HG02884 (cell line): ENCODE data around the gene IPO11.

ENCODE experiments used
- ATAC-seq: cut with Tn5 transposase; IDR thresholded peaks from one replicate; pipeline ENCODE4 v1.9.1; 2021; ENCODE audit warnings: mild to moderate bottlenecking, moderate library complexity; ENCODE audit not compliant: unreplicated experiment

IPO11 gene

DNA sequence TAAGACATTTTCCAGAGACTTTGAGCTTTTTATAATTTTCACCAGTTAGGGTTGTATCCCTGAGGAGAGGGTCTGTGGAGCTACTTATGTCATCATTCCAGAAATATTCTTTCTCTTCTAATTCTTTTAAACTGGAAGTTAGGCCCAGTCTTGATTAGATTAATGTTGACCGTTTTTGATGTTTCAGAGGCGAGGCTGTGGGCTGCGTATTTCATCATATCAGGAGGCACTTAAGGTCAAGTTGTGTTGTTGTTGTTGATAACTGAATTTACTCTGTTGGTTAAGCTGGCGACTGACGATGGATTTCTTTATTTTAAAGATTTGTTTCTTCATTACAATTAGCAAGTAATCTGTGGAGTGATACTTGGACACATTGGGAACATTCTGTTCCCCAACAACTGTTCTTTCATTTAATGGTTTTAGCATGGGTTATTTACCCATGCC, 20.1 kb downstream of the IPO11 start:
- no peak for ATAC-seq

- no peak for ATAC-seq
These were observed 36.0 kb downstream of the IPO11 start for GRCh38 chr5:62448528-62448927.

- no peak for ATAC-seq
These were observed 37.7 kb downstream of the IPO11 start for GRCh38 chr5:62450259-62450658.

GRCh38 chr5:62457071-62457470, 44.5 kb downstream of the IPO11 start:
- ATAC-seq, result no peak

- ATAC-seq, result peak; percentile 87
These were observed 48.0 kb downstream of the IPO11 start for GRCh38 chr5:62460578-62460983.

- ATAC-seq, result no peak
These were observed 49.0 kb downstream of the IPO11 start for GRCh38 chr5:62461561-62461960.

GRCh38 chr5:62465985-62466925, 53.7 kb downstream of the IPO11 start:
- no peak for ATAC-seq

DNA sequence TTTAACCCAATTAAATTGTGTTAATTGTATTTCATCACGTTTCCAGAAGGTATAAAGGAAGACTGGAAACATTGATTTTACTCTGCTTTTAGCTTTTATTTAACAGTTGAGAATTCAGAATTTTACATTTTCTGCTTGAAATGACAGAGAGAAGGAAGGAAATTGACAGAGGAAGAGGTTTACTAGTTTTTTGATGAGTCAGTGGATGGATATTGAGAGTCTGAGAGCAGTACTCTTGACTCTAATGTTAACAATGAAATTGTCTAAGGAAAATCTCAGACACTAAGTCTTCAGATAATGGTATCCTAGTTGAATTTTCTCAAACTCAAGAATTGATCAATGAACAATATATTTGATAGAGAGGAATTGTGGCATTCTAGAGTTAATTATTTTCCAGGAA, 60.6 kb downstream of the IPO11 start:
- ATAC-seq, result no peak

GRCh38 chr5:62475072-62475471, 62.5 kb downstream of the IPO11 start:
- no peak for ATAC-seq

DNA sequence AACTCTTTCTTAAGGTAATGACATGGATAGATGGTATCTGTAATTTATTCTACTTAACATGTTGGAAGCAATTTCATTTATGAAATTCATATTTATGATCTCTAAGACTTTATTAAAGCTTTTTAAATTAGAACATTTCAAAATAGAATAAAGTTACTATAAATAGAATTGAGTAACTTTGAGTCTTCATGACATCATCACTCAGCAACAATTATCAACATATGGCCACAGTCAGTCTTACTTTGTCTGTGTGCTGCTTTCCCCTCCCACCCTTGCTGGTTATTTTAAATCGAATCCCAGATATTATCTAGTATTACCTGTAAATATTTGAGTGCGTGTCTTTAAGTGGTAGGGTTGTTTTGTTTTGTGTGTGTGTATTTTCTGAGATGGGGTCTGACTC, 65.2 kb downstream of the IPO11 start:
- ATAC-seq, result no peak

DNA sequence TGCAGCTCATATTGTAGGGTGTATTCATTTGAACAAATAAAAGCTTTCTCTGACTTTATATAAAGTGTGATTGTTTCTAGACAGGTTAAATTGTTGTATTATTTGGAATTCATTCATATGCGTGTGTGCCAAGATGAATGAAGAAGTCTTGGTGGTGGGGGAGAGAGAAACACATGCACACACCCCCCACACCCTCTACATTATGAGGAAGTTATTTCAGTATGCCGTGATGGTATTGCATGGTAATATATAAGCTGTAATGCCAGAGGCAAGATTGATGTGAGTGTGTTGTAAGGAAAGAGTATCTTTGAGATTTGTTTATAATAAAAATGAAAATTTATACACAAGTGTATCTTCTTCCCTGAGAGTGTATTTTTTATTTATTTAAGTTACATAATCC, 71.0 kb downstream of the IPO11 start:
- no peak for ATAC-seq

- no peak for ATAC-seq
These were observed 74.1 kb downstream of the IPO11 start for GRCh38 chr5:62486672-62487071.

GRCh38 chr5:62488531-62488930, 76.0 kb downstream of the IPO11 start:
- ATAC-seq, result no peak

DNA sequence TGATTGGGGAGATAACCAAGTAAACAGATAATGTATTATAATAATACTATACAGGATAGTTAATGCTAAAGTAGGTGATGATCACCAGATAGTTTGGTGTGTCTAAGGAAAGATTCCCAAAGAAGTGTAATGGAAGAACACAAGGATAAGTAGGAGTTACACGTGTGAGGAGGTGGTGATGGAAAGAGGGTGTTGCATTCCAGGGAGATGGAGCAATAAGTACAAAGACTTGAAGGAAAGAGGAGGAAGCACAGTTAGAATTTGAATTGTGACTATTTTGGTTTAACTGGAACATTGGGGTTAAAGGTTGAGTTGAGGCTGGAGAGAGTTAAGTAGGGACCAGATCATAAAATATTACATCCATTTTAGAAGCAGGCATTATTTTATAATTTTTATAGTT, 76.9 kb downstream of the IPO11 start:
- no peak for ATAC-seq

DNA sequence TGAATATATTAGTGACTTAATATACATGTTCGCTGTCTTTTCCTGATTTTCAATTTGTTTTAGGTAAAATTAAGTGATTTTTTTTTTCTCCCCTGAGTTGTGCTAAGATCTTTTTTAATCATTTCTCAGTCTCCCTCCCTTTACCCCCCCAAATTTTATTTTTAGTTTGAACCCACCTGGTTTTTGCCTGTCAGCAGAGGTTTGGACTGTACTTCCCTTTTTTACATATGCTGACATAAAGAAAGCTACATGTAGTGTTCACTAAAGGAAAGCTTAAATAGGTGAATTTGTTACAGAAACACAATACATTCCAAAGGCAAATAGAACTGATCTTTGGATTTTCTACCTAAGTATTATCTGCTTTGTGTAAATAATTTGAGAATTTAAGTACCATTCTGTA, 82.2 kb downstream of the IPO11 start:
- ATAC-seq, result peak; percentile 57

DNA sequence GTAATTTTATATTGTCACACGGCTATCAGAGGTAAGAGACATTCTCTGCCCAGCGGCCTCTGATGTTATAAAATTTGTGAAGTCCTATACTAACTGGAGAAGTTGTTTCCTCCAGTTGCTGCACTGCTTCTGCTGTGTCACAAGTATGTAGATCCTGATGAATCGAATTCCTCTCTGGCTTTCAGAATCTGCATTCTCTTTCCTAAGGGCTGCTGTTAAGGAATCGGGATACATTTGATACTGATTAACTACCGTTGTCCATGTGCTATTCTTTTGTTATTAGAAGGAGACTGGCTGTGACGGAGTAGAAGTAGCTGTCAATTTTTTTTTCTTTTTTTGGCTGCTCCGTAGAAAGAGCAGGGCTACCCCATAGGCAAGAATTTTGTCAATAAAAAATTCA, 84.3 kb downstream of the IPO11 start:
- ATAC-seq, result no peak

DNA sequence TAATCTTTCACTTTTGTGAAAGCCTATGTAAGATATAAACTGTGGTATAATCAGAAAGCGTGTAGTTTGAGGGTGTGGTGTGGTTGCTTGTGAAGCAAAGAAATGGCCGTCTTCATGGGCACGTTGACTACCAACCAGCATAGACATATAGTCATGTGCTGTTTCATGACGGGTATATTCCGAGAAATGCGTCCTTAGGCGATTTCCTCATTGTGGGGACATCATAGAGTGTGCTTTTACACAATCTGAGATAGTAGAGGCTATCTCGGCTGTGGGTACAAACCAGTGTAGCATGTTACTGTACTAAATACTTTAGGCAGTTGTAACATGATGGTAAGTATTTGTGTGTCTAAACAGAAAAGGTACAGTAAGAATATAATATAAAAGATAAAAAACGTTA, 86.4 kb downstream of the IPO11 start:
- ATAC-seq, result no peak

DNA sequence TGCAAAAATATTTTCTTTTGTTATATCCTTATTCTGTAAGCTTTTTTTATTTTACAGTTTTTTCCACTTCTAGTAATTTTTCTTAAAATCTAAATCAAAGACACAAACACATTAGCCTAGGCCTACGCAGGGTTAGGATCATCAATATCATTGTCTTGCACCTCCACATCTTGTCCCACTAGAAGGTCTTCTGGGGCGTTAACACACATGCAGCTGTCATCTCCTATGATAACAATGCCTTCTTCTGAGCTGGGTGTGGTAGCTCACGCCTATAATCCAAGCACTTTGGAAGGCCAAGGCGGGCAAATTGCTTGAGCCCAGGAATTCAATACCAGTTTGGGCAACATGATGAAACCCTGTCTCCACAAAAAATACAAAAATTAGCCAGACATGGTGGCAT, 87.2 kb downstream of the IPO11 start:
- ATAC-seq, result no peak

- ATAC-seq, result no peak
These were observed 90.0 kb downstream of the IPO11 start for GRCh38 chr5:62502456-62503101.

GRCh38 chr5:62504129-62504528, 91.6 kb downstream of the IPO11 start:
- ATAC-seq, result no peak

- no peak for ATAC-seq
These were observed 94.3 kb downstream of the IPO11 start for GRCh38 chr5:62506659-62507460.
